ENCODE data around the gene ASZ1. TPM values are rescaled to one million over a fixed set of nuclear protein-coding genes. Genes with fewer than 3 reads are reported as not detected.
A peak's percentile ranks its signal among the peaks of the same experiment; 100 is the strongest.

Gene ASZ1
- total RNA-seq, 4 donors from 2014 or later, result not detected

- 79% methylated on average over 1 of the region's 1 CpG for WGBS
- no peak for DNase-seq (ENCODE audit: extremely low spot score)
- Histone ChIP-seq H3K4me3 (no peak overlapping the region), H3K9me3 (peaks cover 0 to 3% (median 0%) of the 10 kb centered on the region in 4 donors), H3K27me3 (peaks cover 0 to 39% (median 8%) of the 10 kb centered on the region in 4 donors), H3K27ac (replicated peaks in 1 of 4) (no peak overlapping the region), H3K4me1 (peaks cover 12 to 24% (median 23%) of the 10 kb centered on the region in 4 donors), H3K36me3 (no peaks in the 10 kb centered on the region)
- TF ChIP-seq POLR2AphosphoS5 (IDR thresholded peaks at IDR 0.05) (no peak), POLR2A (IDR thresholded peaks at IDR 0.05; ENCODE audit: low read depth) (no peak), EP300 (IDR thresholded peaks at IDR 0.05) (no peak), CTCF (IDR thresholded peaks at IDR 0.05) (no peak)
- intact Hi-C loops (cut with DNase I), result no loop called here
Observed at GRCh38 chr7:117325836-117326235, 101.5 kb downstream of the ASZ1 start.

- WGBS, result 49% methylated on average over 4 of the region's 4 CpGs
- no peak for TF ChIP-seq POLR2A (IDR thresholded peaks at IDR 0.05; ENCODE audit: low read depth)
- no peak for TF ChIP-seq POLR2AphosphoS5 (IDR thresholded peaks at IDR 0.05)
- TF ChIP-seq EP300 (IDR thresholded peaks at IDR 0.05), result no peak
- no peak for TF ChIP-seq CTCF (IDR thresholded peaks at IDR 0.05)
- intact Hi-C loops (cut with DNase I), result no loop called here
- peaks cover 0 to 3% (median 0%) of the 10 kb centered on the region in 4 donors for H3K9me3 ChIP-seq
- H3K27ac ChIP-seq (replicated peaks in 1 of 4), result no peak overlapping the region
- peaks cover 0 to 39% (median 8%) of the 10 kb centered on the region in 4 donors for H3K27me3 ChIP-seq
- H3K4me3 ChIP-seq, result peak overlapping the region; percentile 43 to 48 (median 45)
- H3K36me3 ChIP-seq, result no peaks in the 10 kb centered on the region
- peaks cover 12 to 24% (median 23%) of the 10 kb centered on the region in 4 donors for H3K4me1 ChIP-seq
- DNase-seq (ENCODE audit: extremely low spot score), result no peak
Observed at GRCh38 chr7:117324960-117325359, 102.3 kb downstream of the ASZ1 start.

GRCh38 chr7:117323851-117324711 is 103.2 kb downstream of the ASZ1 start:
- H3K4me3 ChIP-seq, result peak overlapping the region; percentile 43 to 48 (median 45)
- no peak for TF ChIP-seq CTCF (IDR thresholded peaks at IDR 0.05)
- TF ChIP-seq EP300 (IDR thresholded peaks at IDR 0.05), result no peak
- TF ChIP-seq POLR2A (IDR thresholded peaks at IDR 0.05; ENCODE audit: low read depth), result no peak
- TF ChIP-seq POLR2AphosphoS5 (IDR thresholded peaks at IDR 0.05), result no peak
- no peak overlapping the region for H3K27ac ChIP-seq (replicated peaks in 1 of 4)
- WGBS, result 0% methylated on average over 32 of the region's 67 CpGs
- DNase-seq (ENCODE audit: extremely low spot score), result no peak
- intact Hi-C loops (cut with DNase I), result no loop called here
- H3K9me3 ChIP-seq, result no peaks in the 10 kb centered on the region
- H3K36me3 ChIP-seq, result no peaks in the 10 kb centered on the region
- H3K4me1 ChIP-seq, result peaks cover 12 to 24% (median 23%) of the 10 kb centered on the region in 4 donors
- peaks cover 0 to 39% (median 8%) of the 10 kb centered on the region in 4 donors for H3K27me3 ChIP-seq

- 1% methylated on average over 13 of the region's 25 CpGs for WGBS
- peak overlapping the region; percentile 43 to 48 (median 45) for H3K4me3 ChIP-seq
- H3K36me3 ChIP-seq, result no peaks in the 10 kb centered on the region
- intact Hi-C loops (cut with DNase I), result no loop called here
- H3K4me1 ChIP-seq, result peaks cover 12 to 24% (median 23%) of the 10 kb centered on the region in 4 donors
- no peaks in the 10 kb centered on the region for H3K9me3 ChIP-seq
- no peak overlapping the region for H3K27ac ChIP-seq (replicated peaks in 1 of 4)
- no peak for TF ChIP-seq POLR2A (IDR thresholded peaks at IDR 0.05; ENCODE audit: low read depth)
- no peak for TF ChIP-seq CTCF (IDR thresholded peaks at IDR 0.05)
- TF ChIP-seq POLR2AphosphoS5 (IDR thresholded peaks at IDR 0.05), result no peak
- DNase-seq (ENCODE audit: extremely low spot score), result no peak
- peaks cover 0 to 39% (median 8%) of the 10 kb centered on the region in 4 donors for H3K27me3 ChIP-seq
Observed at GRCh38 chr7:117323305-117323850, 103.9 kb downstream of the ASZ1 start.
